Prostate gland (tissue), 2 donors: ENCODE data around the gene SLC39A7. TPM values are rescaled to one million over a fixed set of nuclear protein-coding genes. Genes with fewer than 3 reads are reported as not detected.

Experiments used
- DNase-seq: peaks from one replicate; pipeline ENCODE4 v3.0.0-alpha.2; 2019; ENCODE audit warnings: low spot score
- H3K27ac ChIP-seq, 2 donors: fragments of 200-600 bp; sonication (generic); 2 replicates each; pipeline ENCODE4 v1.5.1; 2017 to 2019
- H3K27me3 ChIP-seq: fragments of 200-600 bp; sonication (generic); replicated peaks from 2 replicates; pipeline ENCODE4 v1.5.1; 2019; ENCODE audit not compliant: insufficient read depth
- H3K36me3 ChIP-seq, 2 donors: fragments of 200-600 bp; sonication (generic); 1 replicate in 1 of 2; 2 replicates in 1 of 2; pipeline versions ENCODE4 v1.5.1 to v1.8.1; 2017 to 2019
- H3K4me1 ChIP-seq: fragments of 200-600 bp; sonication (generic); replicated peaks from 2 replicates; pipeline ENCODE4 v1.5.1; 2019
- H3K4me3 ChIP-seq, 2 donors: fragments of 200-600 bp; sonication (generic); 2 replicates each; pipeline ENCODE4 v1.5.1; 2017 to 2019
- H3K9me3 ChIP-seq: fragments of 200-600 bp; sonication (generic); 2 replicates; pipeline ENCODE4 v1.5.1; 2017
- CTCF ChIP-seq, 4 experiments: fragments of 200-600 bp in 2 of 4; fragments of 450-650 bp in 2 of 4; sonication (generic) in 2 of 4; IDR thresholded peaks; 1 replicate in 3 of 4; 2 replicates in 1 of 4; pipeline ENCODE4 v1.5.1; 2016 to 2019; ENCODE audit warnings: antibody characterized with exemption in 4 of 4, mild to moderate bottlenecking in 2 of 4, moderate library complexity in 2 of 4
- POLR2A ChIP-seq: fragments of 450-650 bp; IDR thresholded peaks from one replicate; pipeline ENCODE4 v1.6.1; 2016; ENCODE audit warnings: antibody characterized with exemption, mild to moderate bottlenecking
- POLR2AphosphoS5 ChIP-seq: sonication (generic); formaldehyde crosslinking; IDR thresholded peaks from one replicate; pipeline ENCODE4 v1.6.1; 2017; ENCODE audit warnings: antibody characterized with exemption
- WGBS: methylation state at CpG from one replicate; pipeline ENCODE4 v1.1.5; 2018; 5-methylcytosine and 5-hydroxymethylcytosine counted together
- intact Hi-C: fragments of 100-400 bp; cut with DNase I; formaldehyde crosslinking; loops from one replicate; pipeline ENCODE4 v1.14.2; 2022
- total RNA-seq, 2 donors: library from RNA; depleted of rRNA; stranded (reverse); fragments of >200 nt; gene quantifications; one replicate each; pipeline ENCODE4 v1.1.0, GENCODE V29; 2016

The SLC39A7 gene
- total RNA-seq, 2 donors from 2014 or later: 109 to 182 TPM

DNA sequence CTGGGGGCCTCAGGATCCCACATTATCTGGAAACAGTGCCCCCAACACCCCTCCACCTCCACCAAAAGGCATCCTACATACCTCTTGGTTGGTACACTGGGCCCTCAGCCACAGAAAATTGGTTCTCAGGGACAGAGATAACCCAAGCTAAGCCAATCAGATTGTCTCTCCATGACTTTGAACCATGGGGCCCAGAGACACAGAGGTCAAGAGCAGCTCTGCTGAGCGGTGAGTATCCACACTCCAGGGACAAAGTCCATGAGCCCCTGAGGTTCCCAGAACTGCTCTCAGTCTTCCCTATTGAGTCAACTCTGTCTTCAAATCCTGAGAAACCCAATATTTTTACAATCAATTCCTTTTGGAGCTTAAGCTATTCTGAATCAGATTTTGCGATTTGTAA is 43.7 kb upstream of the SLC39A7 start:
- Histone ChIP-seq H3K36me3 (no peaks in the 10 kb centered on the region), H3K27ac (no peak overlapping the region), H3K4me1 (no peaks in the 10 kb centered on the region), H3K4me3 (no peak overlapping the region), H3K9me3 (no peaks in the 10 kb centered on the region), H3K27me3 (no peaks in the 10 kb centered on the region)
- no peak for DNase-seq
- intact Hi-C loops: no loop called here
- no peak for TF ChIP-seq CTCF (IDR thresholded peaks at IDR 0.05)
- TF ChIP-seq POLR2AphosphoS5: no peak
- TF ChIP-seq POLR2A: no peak
- WGBS: 91% methylated on average over 2 of the region's 2 CpGs

DNA sequence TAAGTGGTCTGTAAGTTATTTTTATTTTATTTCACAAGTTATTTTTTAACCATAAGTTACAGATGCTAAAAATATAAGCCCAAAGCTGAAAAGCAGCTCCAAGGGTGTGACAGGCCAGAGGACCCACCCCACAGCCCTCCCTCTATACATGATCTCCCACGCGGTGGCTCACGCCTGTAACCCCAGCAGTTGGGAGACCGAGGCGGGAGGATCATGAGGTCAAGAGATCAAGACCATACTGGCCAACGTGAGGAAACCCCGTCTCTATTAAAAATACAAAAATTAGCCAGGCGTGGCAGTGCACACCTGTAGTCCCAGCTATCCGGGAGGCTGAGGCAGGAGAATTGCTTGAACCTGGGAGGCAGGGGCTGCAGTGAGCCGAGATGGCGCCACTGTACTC is 40.6 kb upstream of the SLC39A7 start:
- Histone ChIP-seq H3K27me3 (no peaks in the 10 kb centered on the region), H3K36me3 (no peaks in the 10 kb centered on the region), H3K4me1 (no peaks in the 10 kb centered on the region), H3K9me3 (no peaks in the 10 kb centered on the region), H3K27ac (no peak overlapping the region), H3K4me3 (no peak overlapping the region)
- DNase-seq: no peak
- intact Hi-C loops: loop anchor here (5.0 kb wide), 1 partner anchor 37 kb away; no protein-coding TSS in a partner anchor
- TF ChIP-seq POLR2AphosphoS5 (no peak), CTCF (IDR thresholded peaks at IDR 0.05) (no peak), POLR2A (no peak)
- WGBS: 88% methylated on average over 11 of the region's 11 CpGs

- 18% methylated on average over 13 of the region's 13 CpGs for WGBS
- Histone ChIP-seq H3K36me3 (no peaks in the 10 kb centered on the region), H3K27ac (peak overlapping the region; percentile 43 to 50), H3K4me1 (no peaks in the 10 kb centered on the region), H3K9me3 (no peaks in the 10 kb centered on the region), H3K4me3 (peak overlapping the region in 1 of 2 donors; percentile 35), H3K27me3 (no peaks in the 10 kb centered on the region)
- intact Hi-C loops: loop anchor here (1.0 to 5.0 kb wide), 2 partner anchors 36 to 87 kb away; no protein-coding TSS in a partner anchor
- TF ChIP-seq CTCF (IDR thresholded peaks at IDR 0.05): no peak
- peak; percentile 75 for TF ChIP-seq POLR2AphosphoS5
- DNase-seq: peak; percentile 84
These were observed 39.8 kb upstream of the SLC39A7 start for GRCh38 chr6:33160728-33161344.

- Histone ChIP-seq H3K9me3 (no peaks in the 10 kb centered on the region), H3K4me3 (peak overlapping the region; percentile 30 to 35), H3K36me3 (no peaks in the 10 kb centered on the region), H3K4me1 (no peaks in the 10 kb centered on the region), H3K27ac (peak overlapping the region; percentile 43 to 50), H3K27me3 (no peaks in the 10 kb centered on the region)
- intact Hi-C loops: loop anchor here (1.0 to 5.0 kb wide), 2 partner anchors 36 to 87 kb away; no protein-coding TSS in a partner anchor
- 4% methylated on average over 55 of the region's 58 CpGs for WGBS
- TF ChIP-seq CTCF (IDR thresholded peaks at IDR 0.05) (peak; percentile 77 to 92 (median 82)), POLR2AphosphoS5 (peak; percentile 13), POLR2A (no peak)
- DNase-seq: peak; percentile 46
These were observed 39.0 kb upstream of the SLC39A7 start for GRCh38 chr6:33161354-33162331.
